A673 (cell line): ENCODE measurements around the gene OR2B6. TPM values are rescaled to one million over a fixed set of nuclear protein-coding genes. Genes with fewer than 3 reads are reported as not detected.

Experiments used
- BruUV-seq: library from RNA; stranded (reverse); fragments of 400-500 nt; replicated peaks from 2 replicates; lab custom pipeline; 2021; lab: Mats Ljungman, UMichigan
- CTCF ChIA-PET: fragments of 300-600 bp; sonication (Branson Sonifier 250); formaldehyde crosslinking; loops from one replicate; lab custom pipeline; 2022; ENCODE audit warnings: antibody characterized with exemption; lab: Charles Lee
- POLR2A ChIA-PET: fragments of 300-600 bp; sonication (Branson Sonifier 250); formaldehyde crosslinking; loops from one replicate; lab custom pipeline; 2022; ENCODE audit warnings: antibody characterized with exemption; ENCODE audit not compliant: low non-redundant PET; lab: Charles Lee
- DNase-seq: peaks from one replicate; pipeline ENCODE4 v3.0.0-alpha.2; 2015; ENCODE audit warnings: low spot score
- H3K27ac ChIP-seq: fragments of 200-600 bp; sonication (generic); 2 replicates; pipeline ENCODE4 v1.5.1; 2016; ENCODE audit warnings: mixed run types, low read depth, mild to moderate bottlenecking, mixed read lengths, antibody characterized with exemption, low read length; ENCODE audit not compliant: poor library complexity, severe bottlenecking
- H3K27me3 ChIP-seq: fragments of 200-600 bp; sonication (generic); replicated peaks from 2 replicates; pipeline ENCODE4 v1.6.1; 2017; ENCODE audit warnings: mixed run types, low read depth, mild to moderate bottlenecking, mixed read lengths, antibody characterized with exemption, low read length; ENCODE audit not compliant: insufficient read depth, poor library complexity
- H3K36me3 ChIP-seq: fragments of 200-600 bp; sonication (generic); 2 replicates; pipeline ENCODE4 v1.6.1; 2016; ENCODE audit warnings: mixed run types, mild to moderate bottlenecking, mixed read lengths, antibody characterized with exemption, low read length; ENCODE audit not compliant: insufficient read depth, poor library complexity, severe bottlenecking
- H3K4me1 ChIP-seq: fragments of 200-600 bp; sonication (generic); 2 replicates; pipeline ENCODE4 v1.6.1; 2017; ENCODE audit warnings: mixed run types, mild to moderate bottlenecking, mixed read lengths, antibody characterized with exemption, low read length; ENCODE audit not compliant: insufficient read depth, poor library complexity, severe bottlenecking
- H3K4me3 ChIP-seq: fragments of 200-600 bp; sonication (generic); 2 replicates; pipeline ENCODE4 v1.5.1; 2016; ENCODE audit warnings: low read depth, mixed run types, mild to moderate bottlenecking, mixed read lengths, low read length; ENCODE audit not compliant: poor library complexity, severe bottlenecking
- H3K9me3 ChIP-seq: fragments of 200-600 bp; sonication (generic); 2 replicates; pipeline ENCODE4 v1.6.1; 2016; ENCODE audit warnings: mixed run types, low read depth, mild to moderate bottlenecking, mixed read lengths, antibody characterized with exemption, low read length; ENCODE audit not compliant: poor library complexity, severe bottlenecking
- CTCF ChIP-seq: fragments of 300-800, 200-600 bp; sonication (generic); conservative IDR thresholded peaks from 2 replicates; pipeline ENCODE4 v1.5.1; 2017; ENCODE audit warnings: low read depth, mild to moderate bottlenecking, antibody characterized with exemption, low read length, moderate library complexity, mixed read lengths
- EZH2 ChIP-seq: fragments of 200-600 bp; sonication (generic); IDR thresholded peaks from 2 replicates; pipeline ENCODE4 v1.6.1; 2017; ENCODE audit warnings: borderline replicate concordance, low read depth, mild to moderate bottlenecking, mixed read lengths, antibody characterized with exemption, low read length; ENCODE audit not compliant: poor library complexity, severe bottlenecking
- intact Hi-C: fragments of 100-400 bp; cut with micrococcal nuclease; formaldehyde crosslinking; loops from one replicate; pipeline ENCODE4 v1.10.0; 2022; ENCODE audit not compliant: unreplicated experiment
- total RNA-seq: library from RNA; stranded (reverse); gene quantifications from 2 replicates; pipeline ENCODE4 v1.2.3, GENCODE V29; 2021

Gene OR2B6
- total RNA-seq, 1 experiment from 2014 or later = 0.32 TPM

DNA sequence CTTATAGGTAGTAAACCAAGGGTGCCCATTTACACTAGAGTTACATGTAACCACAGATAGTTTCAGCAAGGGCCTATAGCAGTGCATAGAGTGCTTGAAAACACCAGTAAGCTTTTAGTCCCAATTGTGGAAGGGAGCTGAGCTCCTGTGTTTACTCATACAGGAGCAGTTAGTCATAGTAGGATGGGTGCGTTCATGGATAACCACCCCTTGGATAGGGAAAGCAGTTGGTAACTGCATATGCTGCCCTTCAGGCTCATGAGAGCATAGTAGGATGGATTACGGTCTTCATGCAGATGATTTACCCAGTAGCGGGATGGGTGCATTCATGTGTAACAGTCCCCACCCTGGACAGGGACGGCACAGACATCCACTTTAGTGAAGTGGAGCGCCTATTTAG lies 45.1 kb downstream of the OR2B6 start:
- TF ChIP-seq EZH2 (no peak), CTCF (no peak)
- intact Hi-C loops = no loop called here
- CTCF ChIA-PET = no interaction called here
- H3K27ac ChIP-seq = no peak overlapping the region
- no peak for DNase-seq
- no peaks in the 10 kb centered on the region for H3K36me3 ChIP-seq
- H3K4me1 ChIP-seq = no peaks in the 10 kb centered on the region
- no peak overlapping the region for H3K4me3 ChIP-seq
- peaks cover 2% of the 10 kb centered on the region for H3K27me3 ChIP-seq
- BruUV-seq = no TSS peak
- POLR2A ChIA-PET = no interaction called here
- no peaks in the 10 kb centered on the region for H3K9me3 ChIP-seq

DNA sequence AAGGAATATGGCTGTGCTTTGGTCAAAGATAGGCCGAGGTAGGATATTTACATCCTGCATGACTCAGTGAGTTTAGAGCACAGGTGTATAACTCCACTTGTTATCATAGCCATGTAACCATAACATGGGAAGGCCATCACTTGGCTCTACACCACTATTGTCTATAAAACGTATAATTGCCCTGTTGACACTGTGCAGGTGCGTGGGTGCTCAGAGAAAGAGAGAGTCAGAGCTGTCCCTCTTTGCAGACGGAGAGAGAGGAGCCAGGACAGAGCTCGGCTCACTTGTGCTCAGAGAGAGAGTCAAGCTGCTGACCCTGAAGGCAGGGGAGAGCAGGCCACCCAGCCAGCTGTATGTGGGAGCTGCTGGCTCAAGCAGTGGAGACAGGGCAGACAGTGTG lies 46.0 kb downstream of the OR2B6 start:
- intact Hi-C loops = no loop called here
- CTCF ChIA-PET = no interaction called here
- POLR2A ChIA-PET = no interaction called here
- no TSS peak for BruUV-seq
- Histone ChIP-seq H3K27me3 (no peaks in the 10 kb centered on the region), H3K27ac (no peak overlapping the region), H3K36me3 (no peaks in the 10 kb centered on the region), H3K4me1 (no peaks in the 10 kb centered on the region), H3K9me3 (no peaks in the 10 kb centered on the region), H3K4me3 (no peak overlapping the region)
- DNase-seq = no peak
- TF ChIP-seq EZH2 (no peak), CTCF (no peak)

GRCh38 chr6:28003661-28004060 lies 46.6 kb downstream of the OR2B6 start:
- no peak for DNase-seq
- ChIA-PET POLR2A (no interaction called here), CTCF (no interaction called here)
- H3K27me3 ChIP-seq = no peaks in the 10 kb centered on the region
- no peak overlapping the region for H3K4me3 ChIP-seq
- H3K4me1 ChIP-seq = no peaks in the 10 kb centered on the region
- no peak overlapping the region for H3K27ac ChIP-seq
- H3K9me3 ChIP-seq = no peaks in the 10 kb centered on the region
- no peaks in the 10 kb centered on the region for H3K36me3 ChIP-seq
- intact Hi-C loops = no loop called here
- BruUV-seq = no TSS peak
- TF ChIP-seq EZH2 (no peak), CTCF (no peak)
